Astrocyte of the cerebellum (primary cell): ENCODE results near the gene TEX53.
A peak's percentile ranks its signal among the peaks of the same experiment; 100 is the strongest.

Source experiments
- DNase-seq: peaks from one replicate; pipeline ENCODE4 v3.0.0-alpha.2; 2011; ENCODE audit warnings: low read depth
- H3K4me3 ChIP-seq: 2 replicates; pipeline ENCODE4 v1.5.1; 2011; ENCODE audit warnings: mild to moderate bottlenecking, low read depth, low read length, moderate library complexity
- in situ Hi-C: cut with HindIII; loops from 2 replicates; pipeline ENCODE4 v1.10.0; 2017; ENCODE audit warnings: low sequenced_read_pairs
- TF ChIP-seq, protein P1 (sequence below): IDR thresholded peaks from 2 replicates; pipeline ENCODE4 v1.5.1; 2012; ENCODE audit warnings: low read length, low read depth, moderate library complexity, mild to moderate bottlenecking; ENCODE audit errors: missing control alignments

Gene TEX53

DNA sequence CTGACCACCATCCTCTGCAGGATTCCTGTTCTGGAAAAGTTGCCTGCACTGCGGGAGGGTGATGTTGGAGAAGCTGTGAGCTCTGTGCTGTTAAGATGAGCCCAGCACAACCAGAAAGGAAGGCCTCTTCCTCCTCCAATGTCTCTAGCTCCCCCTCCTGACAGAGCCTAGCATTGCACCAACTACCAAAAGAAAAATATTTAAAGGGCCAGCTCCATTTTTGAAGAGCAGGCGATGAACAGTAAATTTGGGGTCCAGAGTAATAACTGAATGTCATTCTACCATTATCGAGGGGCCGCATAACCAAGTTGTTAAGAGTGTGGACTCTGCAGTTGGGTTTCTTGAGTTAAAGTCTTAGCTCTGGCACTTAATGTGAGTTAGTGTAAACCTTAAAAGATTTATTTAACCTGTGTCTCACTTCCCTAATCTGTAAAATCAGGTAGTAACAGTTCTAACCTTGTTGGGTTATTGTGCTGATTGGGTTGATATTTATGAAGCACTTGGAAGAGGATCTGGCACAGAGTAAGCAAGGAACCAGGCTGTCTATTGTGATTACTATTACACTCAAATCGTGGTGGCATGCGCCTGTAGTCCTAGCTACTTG, 3.9 kb downstream of the TEX53 start:
- TF ChIP-seq, protein P1, sequence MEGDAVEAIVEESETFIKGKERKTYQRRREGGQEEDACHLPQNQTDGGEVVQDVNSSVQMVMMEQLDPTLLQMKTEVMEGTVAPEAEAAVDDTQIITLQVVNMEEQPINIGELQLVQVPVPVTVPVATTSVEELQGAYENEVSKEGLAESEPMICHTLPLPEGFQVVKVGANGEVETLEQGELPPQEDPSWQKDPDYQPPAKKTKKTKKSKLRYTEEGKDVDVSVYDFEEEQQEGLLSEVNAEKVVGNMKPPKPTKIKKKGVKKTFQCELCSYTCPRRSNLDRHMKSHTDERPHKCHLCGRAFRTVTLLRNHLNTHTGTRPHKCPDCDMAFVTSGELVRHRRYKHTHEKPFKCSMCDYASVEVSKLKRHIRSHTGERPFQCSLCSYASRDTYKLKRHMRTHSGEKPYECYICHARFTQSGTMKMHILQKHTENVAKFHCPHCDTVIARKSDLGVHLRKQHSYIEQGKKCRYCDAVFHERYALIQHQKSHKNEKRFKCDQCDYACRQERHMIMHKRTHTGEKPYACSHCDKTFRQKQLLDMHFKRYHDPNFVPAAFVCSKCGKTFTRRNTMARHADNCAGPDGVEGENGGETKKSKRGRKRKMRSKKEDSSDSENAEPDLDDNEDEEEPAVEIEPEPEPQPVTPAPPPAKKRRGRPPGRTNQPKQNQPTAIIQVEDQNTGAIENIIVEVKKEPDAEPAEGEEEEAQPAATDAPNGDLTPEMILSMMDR = peak; percentile 98
- no peak overlapping the region for H3K4me3 ChIP-seq
- in situ Hi-C loops = loop anchor here (25.0 kb wide), 1 partner anchor 359 kb away; no protein-coding TSS in a partner anchor
- peak; percentile 60 for DNase-seq

DNA sequence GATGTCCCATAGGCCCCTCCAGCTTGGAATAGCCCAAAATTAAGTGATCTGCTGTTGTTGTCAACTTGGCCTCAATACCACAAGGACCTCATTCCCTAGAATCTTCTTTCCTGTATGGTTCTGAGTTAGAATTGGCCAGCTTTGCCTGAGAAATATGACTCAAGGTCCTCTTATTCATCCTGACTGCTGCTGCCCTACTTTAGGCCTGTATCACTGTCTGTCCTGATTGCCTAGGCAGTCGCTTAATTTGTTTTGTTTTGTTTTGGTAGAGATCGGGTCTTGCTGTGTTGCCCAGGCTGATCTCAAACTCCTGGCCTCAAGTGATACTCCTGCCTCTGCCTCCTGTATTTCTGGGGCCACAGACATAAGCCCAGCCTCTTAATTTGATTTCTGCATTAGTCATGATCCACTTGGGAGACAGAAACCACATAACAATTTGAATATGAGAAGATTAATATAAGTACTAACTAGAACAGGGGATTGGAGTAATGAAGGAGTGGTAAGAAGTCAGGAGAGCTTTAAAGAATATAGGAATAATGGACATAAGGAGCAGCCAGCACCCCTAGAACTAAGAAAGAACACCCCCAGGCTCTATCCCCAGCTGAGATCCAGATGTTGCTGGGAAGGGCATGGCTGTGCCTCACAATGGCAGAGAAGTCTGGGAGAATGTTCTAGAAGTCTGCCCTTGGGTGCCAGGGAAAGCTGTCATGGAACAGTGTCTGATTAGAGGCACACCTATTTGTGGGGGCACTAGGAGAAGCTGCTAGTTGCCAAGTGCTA, 4.6 kb downstream of the TEX53 start:
- in situ Hi-C loops = loop anchor here (25.0 kb wide), 1 partner anchor 359 kb away; no protein-coding TSS in a partner anchor
- DNase-seq = no peak
- H3K4me3 ChIP-seq = no peak overlapping the region
- TF ChIP-seq, protein P1 = no peak

DNA sequence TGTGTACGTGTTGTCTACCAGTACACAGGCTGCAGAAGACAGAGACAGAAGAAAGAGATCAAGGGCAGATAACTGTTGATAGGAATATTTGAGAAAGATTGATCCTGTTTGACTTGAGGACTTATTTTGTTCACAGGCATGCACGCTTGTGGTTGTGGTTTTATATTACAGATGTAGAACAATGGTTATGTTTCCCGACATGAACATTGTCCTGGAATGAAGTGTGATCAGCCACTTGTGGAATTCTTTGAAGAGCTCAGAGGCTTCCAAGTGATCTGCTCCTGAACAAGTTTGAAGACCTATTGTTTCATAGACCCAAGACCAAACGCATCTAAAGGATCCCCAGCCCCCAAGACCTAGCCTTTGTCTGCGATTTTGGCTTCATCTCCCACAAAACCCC, 13.7 kb downstream of the TEX53 start:
- TF ChIP-seq, protein P1 = no peak
- in situ Hi-C loops = no loop called here
- no peak overlapping the region for H3K4me3 ChIP-seq
- peak; percentile 32 for DNase-seq

DNA sequence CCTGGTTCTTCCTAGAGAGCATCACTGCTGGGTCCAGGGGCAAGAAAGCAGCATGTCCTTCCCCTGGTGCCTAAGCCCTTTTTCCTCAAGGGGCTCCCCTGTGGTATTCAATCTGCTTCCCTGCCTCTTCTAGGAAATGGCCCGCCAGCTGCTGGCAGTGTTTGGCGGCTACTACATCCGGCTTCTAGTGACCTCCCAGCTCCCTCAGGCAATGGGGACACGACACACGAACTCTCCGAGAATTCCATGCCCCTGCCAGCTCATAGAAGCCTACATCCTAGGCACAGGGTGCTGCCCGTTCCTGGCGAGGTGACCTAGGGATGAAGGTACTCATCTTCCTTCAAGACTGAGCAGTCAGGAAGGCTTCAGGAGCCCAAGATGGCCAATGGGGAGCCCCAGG, 14.6 kb downstream of the TEX53 start:
- in situ Hi-C loops = no loop called here
- TF ChIP-seq, protein P1 = no peak
- DNase-seq = no peak

DNA sequence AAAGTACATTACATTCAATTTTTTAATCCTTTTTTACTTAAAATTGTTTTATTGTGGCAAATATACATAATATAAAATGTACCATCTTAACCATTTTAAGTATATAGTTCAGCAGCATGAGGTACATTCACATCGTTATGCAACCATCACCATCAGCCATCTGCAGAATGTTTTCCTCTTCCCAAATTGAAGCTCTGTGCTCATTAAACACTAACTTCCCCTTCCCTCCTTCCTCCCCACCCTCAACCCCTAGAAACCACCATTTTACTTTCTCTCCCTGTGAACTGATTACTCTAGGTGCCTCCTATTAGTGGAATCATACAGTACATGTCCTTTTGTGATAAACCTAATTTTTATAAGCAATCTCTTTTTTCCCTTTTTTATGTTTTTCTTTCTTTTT, 15.6 kb downstream of the TEX53 start:
- in situ Hi-C loops = no loop called here
- H3K4me3 ChIP-seq = no peak overlapping the region
- DNase-seq = no peak
- TF ChIP-seq, protein P1 = no peak

More for the DNA sequence above, 14.6 kb downstream of the TEX53 start:
- H3K4me3 ChIP-seq = no peak overlapping the region

DNA sequence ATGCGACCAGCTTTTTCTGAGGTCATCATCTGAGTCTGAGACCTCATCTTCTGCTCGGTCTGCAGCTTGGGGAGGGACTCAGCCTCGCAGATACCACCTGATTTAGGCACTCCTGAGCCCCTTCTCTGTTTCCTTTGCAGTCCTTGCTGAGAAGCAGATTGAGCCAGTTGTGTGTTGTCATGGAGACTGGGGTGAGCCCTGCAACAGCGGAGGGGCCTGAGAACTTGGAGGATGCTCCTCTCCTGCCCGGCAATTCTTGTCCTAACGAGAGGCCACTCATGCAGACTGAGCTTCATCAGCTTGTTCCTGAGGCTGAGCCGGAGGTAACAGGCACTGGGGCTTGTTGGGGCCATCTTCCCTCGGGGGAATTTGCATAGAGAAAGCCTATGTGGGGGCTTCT, 19.2 kb downstream of the TEX53 start:
- H3K4me3 ChIP-seq = no peak overlapping the region
- TF ChIP-seq, protein P1 = no peak
- no peak for DNase-seq
- in situ Hi-C loops = no loop called here
